Epithelial cell of esophagus (primary cell): Measurements from ENCODE around the gene SLFN12L.
"Not testable (repeated sequence)": the region's sequence is repeated elsewhere in the genome, so short reads cannot be mapped to it uniquely, and the experiment has no call there.

Source experiments
- DNase-seq: peaks from one replicate; pipeline ENCODE4 v3.0.0; 2010; ENCODE audit warnings: low read depth
- H3K4me3 ChIP-seq: 2 replicates; pipeline ENCODE4 v1.5.1; 2011; ENCODE audit warnings: mild to moderate bottlenecking, low read length, control low read depth
- TF ChIP-seq, protein P1 (sequence below): IDR thresholded peaks from 2 replicates; pipeline ENCODE4 v1.5.1; 2011; ENCODE audit warnings: low read depth, mild to moderate bottlenecking, low read length, control low read depth, inconsistent platforms; ENCODE audit not compliant: insufficient read depth; ENCODE audit errors: missing control alignments

The SLFN12L gene

DNA sequence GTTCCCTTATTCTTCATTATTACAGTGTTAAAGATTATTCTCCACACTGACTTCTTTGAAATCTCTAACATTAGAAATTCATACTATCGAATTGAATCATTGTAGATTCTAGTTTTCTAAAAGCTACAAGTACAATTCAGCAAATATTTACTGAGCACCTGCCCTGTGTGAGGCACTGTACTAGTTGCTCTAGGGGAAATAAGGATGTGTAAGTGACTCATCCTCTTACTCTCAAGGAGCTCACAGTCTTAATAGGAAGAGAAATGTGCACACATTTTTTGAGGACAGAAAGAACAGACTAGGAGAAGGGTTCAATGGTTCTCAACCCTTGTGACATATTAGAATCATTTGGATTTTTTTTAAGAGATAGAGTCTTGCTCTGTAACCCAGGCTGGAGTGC is 7.7 kb upstream of the SLFN12L start:
- peak; percentile 50 for DNase-seq
- TF ChIP-seq, protein P1, sequence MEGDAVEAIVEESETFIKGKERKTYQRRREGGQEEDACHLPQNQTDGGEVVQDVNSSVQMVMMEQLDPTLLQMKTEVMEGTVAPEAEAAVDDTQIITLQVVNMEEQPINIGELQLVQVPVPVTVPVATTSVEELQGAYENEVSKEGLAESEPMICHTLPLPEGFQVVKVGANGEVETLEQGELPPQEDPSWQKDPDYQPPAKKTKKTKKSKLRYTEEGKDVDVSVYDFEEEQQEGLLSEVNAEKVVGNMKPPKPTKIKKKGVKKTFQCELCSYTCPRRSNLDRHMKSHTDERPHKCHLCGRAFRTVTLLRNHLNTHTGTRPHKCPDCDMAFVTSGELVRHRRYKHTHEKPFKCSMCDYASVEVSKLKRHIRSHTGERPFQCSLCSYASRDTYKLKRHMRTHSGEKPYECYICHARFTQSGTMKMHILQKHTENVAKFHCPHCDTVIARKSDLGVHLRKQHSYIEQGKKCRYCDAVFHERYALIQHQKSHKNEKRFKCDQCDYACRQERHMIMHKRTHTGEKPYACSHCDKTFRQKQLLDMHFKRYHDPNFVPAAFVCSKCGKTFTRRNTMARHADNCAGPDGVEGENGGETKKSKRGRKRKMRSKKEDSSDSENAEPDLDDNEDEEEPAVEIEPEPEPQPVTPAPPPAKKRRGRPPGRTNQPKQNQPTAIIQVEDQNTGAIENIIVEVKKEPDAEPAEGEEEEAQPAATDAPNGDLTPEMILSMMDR: no peak
- H3K4me3 ChIP-seq: no peak overlapping the region

- no peak overlapping the region for H3K4me3 ChIP-seq
- DNase-seq: peak; percentile 28
- TF ChIP-seq, protein P1: no peak
Measured at GRCh38 chr17:35543856-35544255, 6.4 kb upstream of the SLFN12L start.

GRCh38 chr17:35542990-35543389 is 5.5 kb upstream of the SLFN12L start:
- TF ChIP-seq, protein P1: no peak
- no peak for DNase-seq
- no peak overlapping the region for H3K4me3 ChIP-seq

GRCh38 chr17:35541434-35541833 is 4.0 kb upstream of the SLFN12L start:
- no peak for DNase-seq
- no peak overlapping the region for H3K4me3 ChIP-seq
- TF ChIP-seq, protein P1: no peak

DNA sequence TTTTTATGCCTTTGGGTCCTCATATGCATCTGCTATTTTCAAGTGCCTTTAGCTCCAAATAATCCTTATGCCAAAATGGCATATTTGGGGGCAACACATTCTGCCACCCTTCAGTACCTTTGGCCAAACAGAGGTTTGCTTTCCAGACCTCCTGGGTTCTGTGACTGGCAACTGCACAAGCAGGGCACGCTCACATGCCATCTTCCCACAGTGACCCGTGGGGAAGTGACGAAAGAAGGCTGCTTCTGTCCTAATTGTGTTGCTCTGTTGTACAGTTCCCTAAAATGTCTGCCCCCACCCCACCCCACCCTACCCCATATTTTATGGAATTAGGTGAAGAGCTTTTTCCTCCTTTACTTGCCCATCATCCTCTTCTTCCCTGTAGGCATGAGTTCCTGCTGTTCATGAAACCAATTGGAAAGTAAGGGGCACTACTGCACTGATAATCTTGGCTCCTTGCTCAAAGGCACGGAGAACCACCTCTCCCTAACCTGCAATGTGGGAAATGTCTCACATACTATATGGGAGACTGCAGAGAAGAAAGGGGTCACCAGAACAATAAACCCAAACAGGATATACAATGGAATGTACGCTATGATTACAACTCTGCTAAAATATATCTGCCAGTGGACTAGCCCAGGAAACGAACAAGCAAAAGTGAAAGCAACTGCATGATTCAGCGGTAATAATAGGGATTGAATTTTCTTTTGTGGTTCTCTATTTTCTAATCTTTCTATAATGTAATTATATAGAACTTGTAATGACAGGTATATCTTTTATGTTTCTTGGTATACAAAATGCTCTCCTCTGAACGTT is 3.3 kb upstream of the SLFN12L start:
- TF ChIP-seq, protein P1: no peak
- peak; percentile 18 for DNase-seq
- no peak overlapping the region for H3K4me3 ChIP-seq

- no peak for DNase-seq
- no peak overlapping the region for H3K4me3 ChIP-seq
- TF ChIP-seq, protein P1: no peak
Measured at GRCh38 chr17:35539659-35540026, 2.2 kb upstream of the SLFN12L start.

- H3K4me3 ChIP-seq: no peak overlapping the region
- TF ChIP-seq, protein P1: no peak
- DNase-seq: no peak
Measured at GRCh38 chr17:35536664-35537171, 760 bp downstream of the SLFN12L start.

- H3K4me3 ChIP-seq, DNase-seq: not testable (repeated sequence)
Measured at GRCh38 chr17:35535406-35535805, 2.1 kb downstream of the SLFN12L start.
